Peyer's patch (tissue), 4 donors: ENCODE measurements around the gene FZD10. TPM values are rescaled to one million over a fixed set of nuclear protein-coding genes. Genes with fewer than 3 reads are reported as not detected.

Experiments
- DNase-seq, 3 donors: peaks; one replicate each; pipeline ENCODE4 v3.0.0-alpha.2; 2017 to 2019
- H3K27ac ChIP-seq, 4 donors: fragments of 200-600 bp; sonication (generic); one replicate each; pipeline ENCODE4 v1.5.1; 2016 to 2019
- H3K27me3 ChIP-seq, 2 donors: fragments of 200-600 bp; sonication (generic); one replicate each; pipeline ENCODE4 v1.5.1; 2019
- H3K36me3 ChIP-seq, 3 donors: fragments of 200-600 bp; sonication (generic); one replicate each; pipeline ENCODE4 v1.5.1; 2016 to 2019
- H3K4me1 ChIP-seq, 4 donors: fragments of 200-600 bp; sonication (generic); one replicate each; pipeline ENCODE4 v1.5.1; 2016 to 2019
- H3K4me3 ChIP-seq, 4 donors: fragments of 200-600 bp; sonication (generic); 1 replicate in 3 of 4; 2 replicates in 1 of 4; pipeline ENCODE4 v1.5.1; 2016 to 2019; ENCODE audit warnings: mild to moderate bottlenecking in 1 of 4
- H3K9me3 ChIP-seq, 4 donors: fragments of 200-600 bp; sonication (generic); one replicate each; pipeline ENCODE4 v1.5.1; 2016 to 2019; ENCODE audit warnings: mild to moderate bottlenecking in 1 of 4
- CTCF ChIP-seq, 6 experiments: fragments of 450-650 bp in 4 of 6; fragments of 200-600 bp in 2 of 6; sonication (generic) in 1 of 6; IDR thresholded peaks; one replicate each; pipeline ENCODE4 v1.5.1; 2017 to 2019; ENCODE audit warnings: antibody characterized with exemption in 6 of 6, mild to moderate bottlenecking in 3 of 6, moderate library complexity in 1 of 6
- POLR2A ChIP-seq, 2 donors: fragments of 450-650 bp; IDR thresholded peaks; one replicate each; pipeline ENCODE4 v1.5.1; 2017; ENCODE audit warnings: antibody characterized with exemption in 2 of 2, mild to moderate bottlenecking in 2 of 2, moderate library complexity in 2 of 2
- total RNA-seq, 4 donors: library from RNA; depleted of rRNA; stranded (reverse); fragments of >200 nt; gene quantifications; one replicate each; pipeline ENCODE4 v1.1.0, GENCODE V29; 2016

The FZD10 gene
- total RNA-seq, 4 donors from 2014 or later: 0.76 to 1.2 TPM; not detected in 2

- no peak overlapping the region for H3K27ac ChIP-seq
- no peak for DNase-seq
- TF ChIP-seq CTCF (IDR thresholded peaks at IDR 0.05): no peak
- no peak for TF ChIP-seq POLR2A (IDR thresholded peaks at IDR 0.05)
These were observed 33.2 kb upstream of the FZD10 start for GRCh38 chr12:130128790-130129735.

GRCh38 chr12:130130346-130130745 lies 31.9 kb upstream of the FZD10 start:
- Histone ChIP-seq H3K4me1 (no peaks in the 10 kb centered on the region), H3K27ac (no peak overlapping the region), H3K36me3 (no peaks in the 10 kb centered on the region), H3K9me3 (no peaks in the 10 kb centered on the region), H3K27me3 (no peaks in the 10 kb centered on the region), H3K4me3 (no peak overlapping the region)
- TF ChIP-seq CTCF (IDR thresholded peaks at IDR 0.05): no peak
- no peak for DNase-seq

More at GRCh38 chr12:130128790-130129735, 33.2 kb upstream of the FZD10 start:
- H3K9me3 ChIP-seq: no peaks in the 10 kb centered on the region
- no peak overlapping the region for H3K4me3 ChIP-seq
- H3K4me1 ChIP-seq: no peaks in the 10 kb centered on the region
- H3K27me3 ChIP-seq: no peaks in the 10 kb centered on the region
- no peaks in the 10 kb centered on the region for H3K36me3 ChIP-seq

DNA sequence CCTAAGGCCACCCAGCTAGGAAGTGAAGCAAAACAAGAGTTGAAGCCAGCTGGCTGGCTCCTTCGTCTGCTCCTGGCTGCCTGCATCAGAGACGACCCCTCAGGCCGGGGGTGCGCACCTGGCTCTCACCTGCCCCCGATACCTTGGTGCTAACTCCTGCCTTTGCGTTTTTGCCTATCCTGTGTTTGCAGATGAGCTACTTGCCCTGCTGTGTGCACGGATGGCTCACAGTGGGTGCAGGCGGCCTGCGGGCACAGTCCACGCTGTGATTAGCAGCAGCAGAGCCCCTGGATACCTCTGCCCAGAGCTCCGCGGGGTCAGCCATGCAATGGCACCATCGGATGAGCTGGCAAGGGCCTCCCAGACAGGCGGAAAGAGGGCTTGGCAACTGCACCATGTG lies 31.2 kb upstream of the FZD10 start:
- no peaks in the 10 kb centered on the region for H3K27me3 ChIP-seq
- H3K36me3 ChIP-seq: no peaks in the 10 kb centered on the region
- no peaks in the 10 kb centered on the region for H3K4me1 ChIP-seq
- no peak for DNase-seq
- H3K4me3 ChIP-seq: no peak overlapping the region
- TF ChIP-seq CTCF (IDR thresholded peaks at IDR 0.05) (no peak), POLR2A (IDR thresholded peaks at IDR 0.05) (no peak)
- no peak overlapping the region for H3K27ac ChIP-seq
- H3K9me3 ChIP-seq: no peaks in the 10 kb centered on the region

DNA sequence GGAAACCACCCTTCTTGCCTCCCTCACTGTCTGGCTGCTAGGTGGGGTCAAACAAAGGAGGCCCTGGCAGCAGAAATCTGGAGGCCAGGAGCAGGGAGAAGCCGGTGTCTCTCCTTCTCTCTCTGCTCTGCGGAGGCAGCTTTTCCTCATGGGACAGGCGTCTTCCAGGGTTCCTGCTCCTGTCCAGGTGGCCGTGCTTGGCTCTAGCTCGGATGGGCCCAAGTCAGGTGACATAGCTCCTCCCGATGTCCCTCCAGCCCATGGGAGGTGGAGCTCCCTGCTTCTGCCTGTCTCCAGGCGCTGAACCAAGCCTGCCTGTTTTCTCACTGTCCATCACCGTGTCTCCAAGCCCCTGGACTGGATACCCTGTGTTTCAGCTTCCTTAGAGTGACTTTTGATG lies 30.5 kb upstream of the FZD10 start:
- Histone ChIP-seq H3K4me1 (no peaks in the 10 kb centered on the region), H3K27ac (no peak overlapping the region), H3K27me3 (no peaks in the 10 kb centered on the region), H3K4me3 (no peak overlapping the region), H3K9me3 (no peaks in the 10 kb centered on the region), H3K36me3 (no peaks in the 10 kb centered on the region)
- TF ChIP-seq POLR2A (IDR thresholded peaks at IDR 0.05) (no peak), CTCF (IDR thresholded peaks at IDR 0.05) (no peak)
- no peak for DNase-seq

- TF ChIP-seq CTCF (IDR thresholded peaks at IDR 0.05) (no peak), POLR2A (IDR thresholded peaks at IDR 0.05) (no peak)
- Histone ChIP-seq H3K27ac (no peak overlapping the region), H3K9me3 (no peaks in the 10 kb centered on the region), H3K27me3 (no peaks in the 10 kb centered on the region), H3K4me1 (no peaks in the 10 kb centered on the region), H3K36me3 (no peaks in the 10 kb centered on the region), H3K4me3 (no peak overlapping the region)
- no peak for DNase-seq
These were observed 29.3 kb upstream of the FZD10 start for GRCh38 chr12:130132831-130133511.
